ENCODE measurements around the gene PDCD6IP. TPM values are rescaled to one million over a fixed set of nuclear protein-coding genes. Genes with fewer than 3 reads are reported as not detected.

PDCD6IP gene
- polyA plus RNA-seq, 1 donor from 2014 or later, result 196 TPM

DNA sequence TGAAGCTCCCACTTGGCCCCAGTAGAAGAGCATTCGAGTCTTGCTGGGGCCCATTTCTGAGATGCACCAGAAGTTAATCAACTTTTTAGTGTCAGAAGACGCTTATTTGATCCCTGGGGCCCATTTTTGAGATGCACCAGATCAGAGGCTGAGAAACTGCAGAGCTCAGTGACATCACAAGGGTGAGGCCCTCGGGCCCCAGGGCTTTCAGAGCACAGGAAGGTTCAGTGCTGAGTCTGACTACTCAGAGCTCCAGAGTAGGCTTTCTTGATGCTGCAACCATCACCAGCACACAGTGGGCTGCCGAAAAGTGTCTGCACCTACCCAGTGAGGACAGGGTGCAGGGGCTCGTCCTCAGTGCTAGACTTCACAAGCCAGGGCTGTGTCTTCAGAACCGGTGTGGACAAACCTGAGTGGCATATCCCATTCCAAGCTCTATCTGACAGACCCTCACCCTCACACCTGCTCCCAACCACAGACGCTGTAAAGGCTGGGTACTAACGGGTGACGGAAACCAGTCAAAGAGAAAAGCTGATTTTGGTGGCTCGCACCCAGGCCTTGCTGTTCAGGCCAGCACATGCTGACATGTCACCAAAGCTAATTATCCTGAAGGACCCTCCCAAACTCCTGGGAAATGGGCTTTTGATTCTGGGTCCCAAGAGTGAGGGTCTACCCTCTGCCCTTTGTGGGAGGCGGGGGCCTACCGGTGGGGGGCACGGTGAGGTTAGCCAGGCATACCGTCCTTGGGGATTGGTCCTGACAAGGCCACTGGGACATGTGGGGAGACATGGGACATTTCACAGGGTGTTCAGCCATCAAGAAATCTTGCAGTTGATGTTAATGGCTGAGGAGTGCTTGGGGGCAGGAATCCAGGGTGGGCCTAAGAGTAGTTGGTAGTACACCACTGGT lies 83.0 kb downstream of the PDCD6IP start:
- H3K9me2 ChIP-seq (ENCODE audit: insufficient read depth, low read length), result no peaks in the 10 kb centered on the region
- H3K27ac ChIP-seq (ENCODE audit: low read length), result no peak overlapping the region
- H3K9me3 ChIP-seq (ENCODE audit: low read length), result no peaks in the 10 kb centered on the region
- H3K4me3 ChIP-seq (ENCODE audit: low read length), result no peak overlapping the region
- H3K27me3 ChIP-seq (ENCODE audit: insufficient read depth, low read depth, low read length), result no peaks in the 10 kb centered on the region
- H3K4me2 ChIP-seq (ENCODE audit: low read length), result no peak overlapping the region
- H3K79me2 ChIP-seq (replicated peaks; ENCODE audit: insufficient read depth, low read length), result no peaks in the 10 kb centered on the region
- no peaks in the 10 kb centered on the region for H3F3A ChIP-seq (ENCODE audit: insufficient read depth, low read length, poor library complexity, severe bottlenecking)
- no peaks in the 10 kb centered on the region for H4K20me1 ChIP-seq (ENCODE audit: insufficient read depth)
- no peaks in the 10 kb centered on the region for H3K36me3 ChIP-seq (ENCODE audit: insufficient read depth, low read length)
- no peak overlapping the region for H3K9ac ChIP-seq (ENCODE audit: low read length)
- no peak overlapping the region for H2AFZ ChIP-seq (ENCODE audit: low read depth, low read length)
- TF ChIP-seq POLR2AphosphoS5 (IDR thresholded peaks at IDR 0.05) (no peak), EP300 (conservative IDR thresholded peaks at IDR 0.05; ENCODE audit: poor library complexity, severe bottlenecking) (no peak), MXI1 (conservative IDR thresholded peaks at IDR 0.05; ENCODE audit: poor library complexity, severe bottlenecking) (no peak)
- TF ChIP-seq, protein P1, sequence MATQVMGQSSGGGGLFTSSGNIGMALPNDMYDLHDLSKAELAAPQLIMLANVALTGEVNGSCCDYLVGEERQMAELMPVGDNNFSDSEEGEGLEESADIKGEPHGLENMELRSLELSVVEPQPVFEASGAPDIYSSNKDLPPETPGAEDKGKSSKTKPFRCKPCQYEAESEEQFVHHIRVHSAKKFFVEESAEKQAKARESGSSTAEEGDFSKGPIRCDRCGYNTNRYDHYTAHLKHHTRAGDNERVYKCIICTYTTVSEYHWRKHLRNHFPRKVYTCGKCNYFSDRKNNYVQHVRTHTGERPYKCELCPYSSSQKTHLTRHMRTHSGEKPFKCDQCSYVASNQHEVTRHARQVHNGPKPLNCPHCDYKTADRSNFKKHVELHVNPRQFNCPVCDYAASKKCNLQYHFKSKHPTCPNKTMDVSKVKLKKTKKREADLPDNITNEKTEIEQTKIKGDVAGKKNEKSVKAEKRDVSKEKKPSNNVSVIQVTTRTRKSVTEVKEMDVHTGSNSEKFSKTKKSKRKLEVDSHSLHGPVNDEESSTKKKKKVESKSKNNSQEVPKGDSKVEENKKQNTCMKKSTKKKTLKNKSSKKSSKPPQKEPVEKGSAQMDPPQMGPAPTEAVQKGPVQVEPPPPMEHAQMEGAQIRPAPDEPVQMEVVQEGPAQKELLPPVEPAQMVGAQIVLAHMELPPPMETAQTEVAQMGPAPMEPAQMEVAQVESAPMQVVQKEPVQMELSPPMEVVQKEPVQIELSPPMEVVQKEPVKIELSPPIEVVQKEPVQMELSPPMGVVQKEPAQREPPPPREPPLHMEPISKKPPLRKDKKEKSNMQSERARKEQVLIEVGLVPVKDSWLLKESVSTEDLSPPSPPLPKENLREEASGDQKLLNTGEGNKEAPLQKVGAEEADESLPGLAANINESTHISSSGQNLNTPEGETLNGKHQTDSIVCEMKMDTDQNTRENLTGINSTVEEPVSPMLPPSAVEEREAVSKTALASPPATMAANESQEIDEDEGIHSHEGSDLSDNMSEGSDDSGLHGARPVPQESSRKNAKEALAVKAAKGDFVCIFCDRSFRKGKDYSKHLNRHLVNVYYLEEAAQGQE (IDR thresholded peaks at IDR 0.05; ENCODE audit: borderline replicate concordance), result no peak

DNA sequence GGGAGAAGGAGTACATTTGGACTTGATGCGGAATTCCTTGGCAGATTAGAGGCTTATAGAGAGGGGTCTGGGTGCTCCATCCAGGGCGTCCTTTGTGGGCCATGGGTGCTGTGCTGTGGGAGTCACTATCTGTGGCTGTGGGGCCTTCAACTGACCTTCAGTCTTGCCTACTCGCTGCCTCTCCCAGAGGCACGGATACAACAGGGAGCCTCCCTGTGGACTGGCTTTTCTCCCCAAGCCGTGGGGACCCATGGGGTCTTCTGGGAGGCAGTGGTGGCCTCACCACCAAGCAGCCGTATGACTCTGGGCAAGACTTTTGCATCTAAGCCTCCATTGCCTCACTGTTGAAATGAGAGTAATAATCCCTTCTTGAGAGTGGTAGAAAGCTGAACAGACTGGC lies 83.9 kb downstream of the PDCD6IP start:
- Histone ChIP-seq H3K9me3 (ENCODE audit: low read length) (no peaks in the 10 kb centered on the region), H3K27me3 (ENCODE audit: insufficient read depth, low read depth, low read length) (no peaks in the 10 kb centered on the region)
- TF ChIP-seq, protein P2, sequence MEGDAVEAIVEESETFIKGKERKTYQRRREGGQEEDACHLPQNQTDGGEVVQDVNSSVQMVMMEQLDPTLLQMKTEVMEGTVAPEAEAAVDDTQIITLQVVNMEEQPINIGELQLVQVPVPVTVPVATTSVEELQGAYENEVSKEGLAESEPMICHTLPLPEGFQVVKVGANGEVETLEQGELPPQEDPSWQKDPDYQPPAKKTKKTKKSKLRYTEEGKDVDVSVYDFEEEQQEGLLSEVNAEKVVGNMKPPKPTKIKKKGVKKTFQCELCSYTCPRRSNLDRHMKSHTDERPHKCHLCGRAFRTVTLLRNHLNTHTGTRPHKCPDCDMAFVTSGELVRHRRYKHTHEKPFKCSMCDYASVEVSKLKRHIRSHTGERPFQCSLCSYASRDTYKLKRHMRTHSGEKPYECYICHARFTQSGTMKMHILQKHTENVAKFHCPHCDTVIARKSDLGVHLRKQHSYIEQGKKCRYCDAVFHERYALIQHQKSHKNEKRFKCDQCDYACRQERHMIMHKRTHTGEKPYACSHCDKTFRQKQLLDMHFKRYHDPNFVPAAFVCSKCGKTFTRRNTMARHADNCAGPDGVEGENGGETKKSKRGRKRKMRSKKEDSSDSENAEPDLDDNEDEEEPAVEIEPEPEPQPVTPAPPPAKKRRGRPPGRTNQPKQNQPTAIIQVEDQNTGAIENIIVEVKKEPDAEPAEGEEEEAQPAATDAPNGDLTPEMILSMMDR (IDR thresholded peaks at IDR 0.05; ENCODE audit: poor library complexity, severe bottlenecking), result no peak
- TF ChIP-seq, protein P1 (IDR thresholded peaks at IDR 0.05; ENCODE audit: borderline replicate concordance), result no peak
- TF ChIP-seq POLR2AphosphoS5 (IDR thresholded peaks at IDR 0.05) (no peak), SMC3 (conservative IDR thresholded peaks at IDR 0.05; ENCODE audit: poor library complexity) (no peak), MXI1 (conservative IDR thresholded peaks at IDR 0.05; ENCODE audit: poor library complexity, severe bottlenecking) (no peak), EP300 (conservative IDR thresholded peaks at IDR 0.05; ENCODE audit: poor library complexity, severe bottlenecking) (no peak), RAD21 (conservative IDR thresholded peaks at IDR 0.05) (no peak), TAF1 (IDR thresholded peaks at IDR 0.05; ENCODE audit: low read depth) (no peak), EZH2 (IDR thresholded peaks at IDR 0.05; ENCODE audit: borderline replicate concordance, insufficient read depth, low read length, poor library complexity, severe bottlenecking) (no peak)

More for the DNA sequence above, 83.9 kb downstream of the PDCD6IP start:
- no peaks in the 10 kb centered on the region for H3K79me2 ChIP-seq (replicated peaks; ENCODE audit: insufficient read depth, low read length)
- H2AFZ ChIP-seq (ENCODE audit: low read depth, low read length), result no peak overlapping the region
- no peak overlapping the region for H3K9ac ChIP-seq (ENCODE audit: low read length)
- no peak overlapping the region for H3K27ac ChIP-seq (ENCODE audit: low read length)
- H3K4me3 ChIP-seq (ENCODE audit: low read length), result no peak overlapping the region
- H3F3A ChIP-seq (ENCODE audit: insufficient read depth, low read length, poor library complexity, severe bottlenecking), result no peaks in the 10 kb centered on the region
- no peaks in the 10 kb centered on the region for H3K36me3 ChIP-seq (ENCODE audit: insufficient read depth, low read length)
- H3K9me2 ChIP-seq (ENCODE audit: insufficient read depth, low read length), result no peaks in the 10 kb centered on the region
- H3K4me2 ChIP-seq (ENCODE audit: low read length), result no peak overlapping the region
- no peaks in the 10 kb centered on the region for H4K20me1 ChIP-seq (ENCODE audit: insufficient read depth)
